GM12874 (cell line): ENCODE measurements around the gene PTPRK.

ENCODE experiments used
- TF ChIP-seq, protein P1 (sequence below): IDR thresholded peaks from 2 replicates; pipeline ENCODE4 v1.5.1; 2011; ENCODE audit warnings: low read depth, mild to moderate bottlenecking, control low read depth, low read length, moderate library complexity; ENCODE audit not compliant: insufficient read depth

The PTPRK gene

DNA sequence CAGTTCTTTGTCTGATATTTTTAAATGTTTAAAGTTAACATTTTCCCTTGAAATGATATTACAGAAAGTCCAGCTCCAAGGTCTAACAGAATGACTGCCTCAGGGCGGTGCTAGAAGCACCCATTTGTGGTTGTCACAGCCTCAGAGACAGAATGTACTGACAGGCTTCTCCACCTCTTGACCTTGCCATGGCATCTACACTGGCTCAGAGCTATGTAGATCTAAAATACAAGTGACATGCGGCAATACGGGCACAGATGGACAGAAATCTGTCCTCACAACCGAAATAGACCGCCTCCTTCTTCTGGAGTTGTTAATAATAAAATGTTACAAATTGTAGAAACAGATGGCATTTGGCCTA lies 452.3 kb downstream of the PTPRK start:
- TF ChIP-seq, protein P1, sequence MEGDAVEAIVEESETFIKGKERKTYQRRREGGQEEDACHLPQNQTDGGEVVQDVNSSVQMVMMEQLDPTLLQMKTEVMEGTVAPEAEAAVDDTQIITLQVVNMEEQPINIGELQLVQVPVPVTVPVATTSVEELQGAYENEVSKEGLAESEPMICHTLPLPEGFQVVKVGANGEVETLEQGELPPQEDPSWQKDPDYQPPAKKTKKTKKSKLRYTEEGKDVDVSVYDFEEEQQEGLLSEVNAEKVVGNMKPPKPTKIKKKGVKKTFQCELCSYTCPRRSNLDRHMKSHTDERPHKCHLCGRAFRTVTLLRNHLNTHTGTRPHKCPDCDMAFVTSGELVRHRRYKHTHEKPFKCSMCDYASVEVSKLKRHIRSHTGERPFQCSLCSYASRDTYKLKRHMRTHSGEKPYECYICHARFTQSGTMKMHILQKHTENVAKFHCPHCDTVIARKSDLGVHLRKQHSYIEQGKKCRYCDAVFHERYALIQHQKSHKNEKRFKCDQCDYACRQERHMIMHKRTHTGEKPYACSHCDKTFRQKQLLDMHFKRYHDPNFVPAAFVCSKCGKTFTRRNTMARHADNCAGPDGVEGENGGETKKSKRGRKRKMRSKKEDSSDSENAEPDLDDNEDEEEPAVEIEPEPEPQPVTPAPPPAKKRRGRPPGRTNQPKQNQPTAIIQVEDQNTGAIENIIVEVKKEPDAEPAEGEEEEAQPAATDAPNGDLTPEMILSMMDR = no peak

DNA sequence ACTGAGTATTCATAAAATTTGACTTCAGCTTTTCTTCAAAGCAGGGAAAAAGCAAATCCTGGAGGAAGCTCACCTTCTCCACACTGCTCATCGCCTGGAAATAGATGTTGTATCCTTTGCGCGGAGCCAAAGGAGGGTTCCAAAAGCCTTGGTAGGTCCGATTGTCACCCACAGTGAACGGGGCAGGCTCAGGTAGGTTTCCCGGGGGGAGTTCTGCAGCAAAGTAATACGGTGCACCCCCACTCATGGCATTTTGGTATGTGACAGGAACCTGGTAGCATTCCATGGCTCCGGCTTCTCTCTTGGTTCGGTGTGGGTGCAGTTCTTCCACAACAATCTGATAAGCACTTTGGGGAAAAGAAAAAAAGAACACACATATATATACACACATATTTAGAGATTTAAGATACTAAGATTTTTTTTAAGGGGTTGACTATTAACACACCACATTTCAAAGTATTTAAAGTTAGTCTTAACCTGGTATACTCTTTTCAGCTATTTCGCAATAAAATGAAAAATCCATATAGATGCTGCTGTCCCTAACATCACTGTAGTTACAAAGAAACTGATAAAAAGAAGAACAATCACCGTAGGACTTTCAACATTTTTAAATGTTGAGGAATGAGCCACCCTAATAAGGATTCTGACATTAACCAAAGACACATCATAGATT lies 452.8 kb downstream of the PTPRK start:
- TF ChIP-seq, protein P1 = no peak

DNA sequence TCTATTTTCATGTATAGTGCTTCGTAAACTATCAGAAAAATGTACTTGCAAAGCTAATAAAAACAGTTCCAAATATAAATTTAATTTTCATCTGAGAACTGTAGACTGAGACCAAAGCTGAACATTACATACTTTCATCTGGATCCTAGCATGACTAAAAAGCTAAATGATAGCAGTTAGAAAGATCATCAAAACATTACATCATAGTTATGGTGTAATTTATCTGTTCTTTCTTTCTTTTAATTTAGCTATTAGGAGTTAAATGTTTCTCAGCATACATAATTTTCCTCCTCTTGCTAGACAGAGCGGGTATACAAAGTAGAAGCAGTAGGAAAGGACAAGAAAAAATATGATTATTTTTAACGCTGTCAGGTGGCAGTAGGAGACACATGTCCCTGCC lies 455.3 kb downstream of the PTPRK start:
- TF ChIP-seq, protein P1 = no peak

DNA sequence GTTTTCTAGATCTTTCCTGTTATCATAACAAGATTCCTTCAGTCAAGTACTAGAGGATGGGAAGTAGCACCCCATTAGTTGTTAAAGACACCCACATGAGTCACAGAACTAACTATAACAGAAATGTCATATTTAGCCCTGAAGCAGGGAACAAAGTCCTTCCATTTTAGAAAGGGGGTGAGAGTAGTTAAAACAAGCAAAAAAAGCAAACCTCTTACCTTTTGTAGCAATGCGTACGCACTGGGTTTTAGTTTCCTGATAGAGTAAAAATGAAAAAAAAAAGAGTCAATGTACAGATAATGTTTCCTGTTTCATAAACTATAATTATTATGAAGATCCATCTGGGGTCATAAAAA lies 455.9 kb downstream of the PTPRK start:
- TF ChIP-seq, protein P1 = no peak

DNA sequence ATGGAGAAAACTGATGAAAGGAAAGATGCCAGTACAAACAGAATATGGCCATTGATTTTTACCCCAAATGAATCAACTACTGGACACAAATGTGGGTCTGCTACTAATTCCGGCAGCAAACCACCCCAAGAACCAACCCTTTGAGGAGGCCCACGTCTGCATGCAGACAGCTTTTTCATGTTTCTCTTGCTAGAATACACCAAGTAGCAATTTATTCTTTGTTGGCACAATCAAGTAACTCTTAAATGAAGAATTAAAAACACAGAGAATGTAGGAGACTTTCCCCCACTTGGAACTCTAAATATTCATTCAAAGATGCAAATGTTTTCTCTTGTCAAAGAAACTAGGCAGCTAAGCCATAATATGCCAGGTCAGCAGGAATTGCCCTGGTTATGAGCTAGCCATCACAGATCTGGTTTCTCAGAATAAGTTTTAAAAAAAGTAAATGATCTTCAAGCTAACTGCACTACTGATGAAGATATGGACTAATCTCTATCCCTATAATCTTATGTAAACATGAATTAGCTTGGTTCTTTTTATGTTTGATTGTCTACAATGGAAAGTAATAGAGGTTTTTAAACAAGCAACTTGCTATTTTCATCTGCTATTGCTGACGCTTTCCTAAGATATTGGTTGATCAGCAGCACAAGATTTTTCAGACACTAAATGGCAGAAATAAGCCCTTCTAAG lies 456.4 kb downstream of the PTPRK start:
- TF ChIP-seq, protein P1 = no peak

DNA sequence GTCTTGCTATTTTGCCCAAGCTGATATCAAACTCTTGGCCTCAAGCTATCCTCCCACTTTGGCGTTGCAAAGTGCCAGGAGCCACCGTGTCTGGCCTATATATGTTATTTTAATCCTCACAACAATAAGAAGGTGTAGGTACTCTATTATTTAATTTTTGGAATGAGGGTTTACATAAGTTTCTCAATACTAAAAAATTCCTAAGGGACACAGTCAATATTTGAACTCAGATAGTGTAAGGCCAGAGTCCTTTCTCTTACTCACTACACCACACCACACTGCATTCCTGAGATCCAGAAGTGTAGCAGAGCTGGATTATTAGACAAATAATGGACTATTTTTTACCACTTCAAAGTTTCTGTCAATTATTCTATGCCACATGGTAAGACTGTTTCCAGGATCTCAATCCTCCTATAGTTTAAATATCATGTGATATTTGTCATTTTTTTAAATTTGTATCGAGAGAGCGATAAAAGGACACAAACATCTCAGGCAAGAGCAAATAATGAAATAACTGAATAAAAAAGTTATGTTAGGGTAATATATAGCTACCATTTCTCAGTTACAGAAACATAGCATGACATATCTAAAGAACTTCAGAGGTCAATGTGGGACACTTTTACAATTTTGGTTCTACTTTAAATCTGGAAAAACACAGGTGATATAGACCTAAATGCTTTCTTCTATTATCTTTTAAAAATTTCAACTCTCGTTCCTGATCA lies 457.4 kb downstream of the PTPRK start:
- TF ChIP-seq, protein P1 = no peak

DNA sequence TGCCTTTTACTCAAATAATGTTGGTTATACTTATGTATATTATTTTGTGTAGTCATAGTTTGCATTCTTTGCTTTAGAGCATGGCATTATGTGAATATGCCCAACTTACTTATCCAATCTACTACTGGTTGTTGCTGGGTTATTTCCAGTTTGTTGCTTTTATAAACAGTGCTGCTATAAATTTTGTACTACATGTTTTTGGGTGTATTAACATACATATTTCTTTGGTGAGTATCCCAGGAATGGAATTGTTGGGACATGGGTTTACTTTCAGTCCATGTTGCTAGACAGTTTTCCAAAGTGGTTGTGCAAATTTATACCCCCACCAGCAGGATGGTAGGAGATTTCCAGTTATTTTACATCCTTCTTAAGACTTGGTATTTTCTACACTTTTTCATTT lies 462.5 kb downstream of the PTPRK start:
- TF ChIP-seq, protein P1 = no peak
